Osteocyte (in vitro differentiated cells): ENCODE data around the gene MRFAP1L1. TPM values are rescaled to one million over a fixed set of nuclear protein-coding genes. Genes with fewer than 3 reads are reported as not detected.
A peak's percentile ranks its signal among the peaks of the same experiment; 100 is the strongest.

Experiments used
- DNase-seq: peaks from one replicate; pipeline ENCODE4 v3.0.0; 2021; ENCODE audit warnings: mixed read lengths; ENCODE audit not compliant: unreplicated experiment; ENCODE audit errors: extremely low spot score
- H3K27ac Mint-ChIP-seq: one replicate; pipeline ENCODE4 v1.8.0; 2021; ENCODE audit warnings: mild to moderate bottlenecking, mixed read lengths; ENCODE audit not compliant: unreplicated experiment
- H3K27me3 Mint-ChIP-seq: one replicate; pipeline ENCODE4 v1.8.0; 2021; ENCODE audit warnings: mixed read lengths; ENCODE audit not compliant: unreplicated experiment
- H3K36me3 Mint-ChIP-seq: one replicate; pipeline ENCODE4 v1.8.0; 2021; ENCODE audit warnings: mixed read lengths; ENCODE audit not compliant: unreplicated experiment
- H3K4me1 Mint-ChIP-seq: one replicate; pipeline ENCODE4 v1.8.0; 2021; ENCODE audit warnings: mixed read lengths; ENCODE audit not compliant: unreplicated experiment
- H3K4me3 Mint-ChIP-seq: one replicate; pipeline ENCODE4 v1.8.0; 2021; ENCODE audit warnings: mild to moderate bottlenecking, moderate library complexity, mixed read lengths; ENCODE audit not compliant: unreplicated experiment
- H3K9me3 Mint-ChIP-seq: one replicate; pipeline ENCODE4 v1.8.0; 2021; ENCODE audit warnings: mixed read lengths; ENCODE audit not compliant: unreplicated experiment
- CTCF ChIP-seq: fragments of 200-600 bp; sonication (generic); IDR thresholded peaks from 2 replicates; pipeline ENCODE4 v1.5.0; 2021; ENCODE audit warnings: antibody characterized with exemption, mild to moderate bottlenecking, moderate library complexity
- total RNA-seq: library from RNA; stranded (reverse); gene quantifications from 2 replicates; pipeline ENCODE4 v1.2.1, GENCODE V29; 2021

Gene MRFAP1L1
- total RNA-seq, 1 donor from 2014 or later = 58.6 TPM

- Mint-ChIP-seq H3K27me3 (peaks cover 9% of the 10 kb centered on the region), H3K36me3 (peaks cover 3% of the 10 kb centered on the region), H3K9me3 (no peaks in the 10 kb centered on the region), H3K4me1 (peaks cover 24% of the 10 kb centered on the region), H3K27ac (no peak overlapping the region), H3K4me3 (peak overlapping the region; percentile 48)
- DNase-seq = no peak
- TF ChIP-seq CTCF = no peak
These were observed 5.3 kb upstream of the MRFAP1L1 start for GRCh38 chr4:6714954-6715353.

GRCh38 chr4:6710996-6711395, 1.3 kb upstream of the MRFAP1L1 start:
- Mint-ChIP-seq H3K4me3 (no peak overlapping the region), H3K27me3 (peaks cover 9% of the 10 kb centered on the region), H3K4me1 (peaks cover 40% of the 10 kb centered on the region), H3K27ac (no peak overlapping the region), H3K36me3 (peaks cover 14% of the 10 kb centered on the region), H3K9me3 (no peaks in the 10 kb centered on the region)
- no peak for DNase-seq
- TF ChIP-seq CTCF = no peak

- Mint-ChIP-seq H3K36me3 (peaks cover 14% of the 10 kb centered on the region), H3K27ac (peak overlapping the region; percentile 97), H3K9me3 (no peaks in the 10 kb centered on the region), H3K4me1 (peaks cover 42% of the 10 kb centered on the region), H3K4me3 (peak overlapping the region; percentile 99), H3K27me3 (peaks cover 9% of the 10 kb centered on the region)
- DNase-seq = no peak
- no peak for TF ChIP-seq CTCF
These were observed 617 bp upstream of the MRFAP1L1 start for GRCh38 chr4:6710282-6710681.

GRCh38 chr4:6706173-6706572, 3.5 kb downstream of the MRFAP1L1 start:
- H3K4me3 Mint-ChIP-seq = no peak overlapping the region
- peaks cover 8% of the 10 kb centered on the region for H3K9me3 Mint-ChIP-seq
- H3K27ac Mint-ChIP-seq = no peak overlapping the region
- DNase-seq = no peak
- H3K36me3 Mint-ChIP-seq = peaks cover 44% of the 10 kb centered on the region
- H3K27me3 Mint-ChIP-seq = peaks cover 5% of the 10 kb centered on the region
- TF ChIP-seq CTCF = no peak
- H3K4me1 Mint-ChIP-seq = peaks cover 48% of the 10 kb centered on the region

GRCh38 chr4:6705646-6706045, 4.0 kb downstream of the MRFAP1L1 start:
- H3K36me3 Mint-ChIP-seq = peaks cover 44% of the 10 kb centered on the region

More at GRCh38 chr4:6705646-6706045, 4.0 kb downstream of the MRFAP1L1 start:
- H3K4me1 Mint-ChIP-seq = peaks cover 48% of the 10 kb centered on the region
- H3K9me3 Mint-ChIP-seq = peaks cover 8% of the 10 kb centered on the region
- H3K27ac Mint-ChIP-seq = peak overlapping the region; percentile 15
- TF ChIP-seq CTCF = no peak
- H3K4me3 Mint-ChIP-seq = no peak overlapping the region
- DNase-seq = no peak
- peaks cover 1% of the 10 kb centered on the region for H3K27me3 Mint-ChIP-seq
